ENCODE data around the gene ARHGAP26. TPM values are rescaled to one million over a fixed set of nuclear protein-coding genes. Genes with fewer than 3 reads are reported as not detected.
A peak's percentile ranks its signal among the peaks of the same experiment; 100 is the strongest.

The ARHGAP26 gene
- total and polyA plus RNA-seq, 2 experiments from 2014 or later = 9.5 to 16.8 TPM

GRCh38 chr5:142911775-142912174 is 141.6 kb downstream of the ARHGAP26 start:
- Histone ChIP-seq H3K27ac (ENCODE audit: low read depth) (no peak overlapping the region), H4K20me1 (replicated peaks; ENCODE audit: insufficient read depth) (no peaks in the 10 kb centered on the region), H3K4me2 (no peak overlapping the region), H3K27me3 (ENCODE audit: insufficient read depth) (no peaks in the 10 kb centered on the region), H3K4me1 (ENCODE audit: insufficient read depth) (no peaks in the 10 kb centered on the region; the same call in 1 of the 2 replicates), H3F3A (replicated peaks; ENCODE audit: low read depth) (no peaks in the 10 kb centered on the region), H3K79me2 (replicated peaks; ENCODE audit: insufficient read depth) (no peaks in the 10 kb centered on the region), H2AFZ (no peak overlapping the region), H3K9me2 (ENCODE audit: insufficient read depth) (no peaks in the 10 kb centered on the region), H3K4me3 (no peak overlapping the region), H3K36me3 (ENCODE audit: insufficient read depth) (peaks cover 3% of the 10 kb centered on the region; the same call in 1 of the 2 replicates)
- H3K27ac Mint-ChIP-seq = no peak overlapping the region
- no peak overlapping the region for H3K4me3 Mint-ChIP-seq
- peaks cover 26% of the 10 kb centered on the region for H3K36me3 Mint-ChIP-seq (ENCODE audit: low read depth)
- ATAC-seq = no peak
- no peaks in the 10 kb centered on the region for H3K9me3 Mint-ChIP-seq
- no peak for DNase-seq (ENCODE audit: low spot score)
- H3K4me1 Mint-ChIP-seq = peaks cover 30% of the 10 kb centered on the region
- TF ChIP-seq CREB1 (CRISPR knock-in tag; IDR thresholded peaks at IDR 0.05; ENCODE audit: low read depth) (no peak), EZH2phosphoT487 (IDR thresholded peaks at IDR 0.05; ENCODE audit: unreplicated experiment) (no peak), POLR2AphosphoS5 (IDR thresholded peaks at IDR 0.05; ENCODE audit: low read depth) (no peak)
- no peaks in the 10 kb centered on the region for H3K27me3 Mint-ChIP-seq (ENCODE audit: insufficient read depth, low read depth, poor library complexity)

GRCh38 chr5:142913728-142914338 is 143.7 kb downstream of the ARHGAP26 start:
- TF ChIP-seq CTCF (conservative IDR thresholded peaks at IDR 0.05; ENCODE audit: low read depth in 2 of 2) (peak; percentile 41 to 67), NANOG (IDR thresholded peaks at IDR 0.05; ENCODE audit: borderline replicate concordance) (no peak), REST (IDR thresholded peaks at IDR 0.05; ENCODE audit: unreplicated experiment) (no peak)
- Histone ChIP-seq H3K4me3 (no peak overlapping the region), H3K79me2 (replicated peaks; ENCODE audit: insufficient read depth) (no peaks in the 10 kb centered on the region), H3K4me2 (no peak overlapping the region), H3K4me1 (ENCODE audit: insufficient read depth) (peaks cover under 1% of the 10 kb centered on the region; the same call in 1 of the 2 replicates), H4K20me1 (replicated peaks; ENCODE audit: insufficient read depth) (no peaks in the 10 kb centered on the region), H3K9me2 (ENCODE audit: insufficient read depth) (no peaks in the 10 kb centered on the region), H3K27me3 (ENCODE audit: insufficient read depth) (no peaks in the 10 kb centered on the region), H3F3A (replicated peaks; ENCODE audit: low read depth) (no peaks in the 10 kb centered on the region), H3K36me3 (ENCODE audit: insufficient read depth) (no peaks in the 10 kb centered on the region), H3K27ac (ENCODE audit: low read depth) (no peak overlapping the region), H2AFZ (no peak overlapping the region)
- Mint-ChIP-seq H3K27me3 (ENCODE audit: insufficient read depth, low read depth, poor library complexity) (no peaks in the 10 kb centered on the region), H3K4me1 (peaks cover 22% of the 10 kb centered on the region), H3K4me3 (no peak overlapping the region), H3K27ac (no peak overlapping the region), H3K36me3 (ENCODE audit: low read depth) (peaks cover 16% of the 10 kb centered on the region; the same call in 2 of the 3 replicates), H3K9me3 (no peaks in the 10 kb centered on the region)
- ATAC-seq (peak; percentile 83), DNase-seq (ENCODE audit: low spot score) (no peak)

All from GM23338 (cell line).